ENCODE data around the gene DISC1. TPM values are rescaled to one million over a fixed set of nuclear protein-coding genes. Genes with fewer than 3 reads are reported as not detected.

Gene DISC1
- total RNA-seq, 1 experiment from 2014 or later = 2.1 TPM

DNA sequence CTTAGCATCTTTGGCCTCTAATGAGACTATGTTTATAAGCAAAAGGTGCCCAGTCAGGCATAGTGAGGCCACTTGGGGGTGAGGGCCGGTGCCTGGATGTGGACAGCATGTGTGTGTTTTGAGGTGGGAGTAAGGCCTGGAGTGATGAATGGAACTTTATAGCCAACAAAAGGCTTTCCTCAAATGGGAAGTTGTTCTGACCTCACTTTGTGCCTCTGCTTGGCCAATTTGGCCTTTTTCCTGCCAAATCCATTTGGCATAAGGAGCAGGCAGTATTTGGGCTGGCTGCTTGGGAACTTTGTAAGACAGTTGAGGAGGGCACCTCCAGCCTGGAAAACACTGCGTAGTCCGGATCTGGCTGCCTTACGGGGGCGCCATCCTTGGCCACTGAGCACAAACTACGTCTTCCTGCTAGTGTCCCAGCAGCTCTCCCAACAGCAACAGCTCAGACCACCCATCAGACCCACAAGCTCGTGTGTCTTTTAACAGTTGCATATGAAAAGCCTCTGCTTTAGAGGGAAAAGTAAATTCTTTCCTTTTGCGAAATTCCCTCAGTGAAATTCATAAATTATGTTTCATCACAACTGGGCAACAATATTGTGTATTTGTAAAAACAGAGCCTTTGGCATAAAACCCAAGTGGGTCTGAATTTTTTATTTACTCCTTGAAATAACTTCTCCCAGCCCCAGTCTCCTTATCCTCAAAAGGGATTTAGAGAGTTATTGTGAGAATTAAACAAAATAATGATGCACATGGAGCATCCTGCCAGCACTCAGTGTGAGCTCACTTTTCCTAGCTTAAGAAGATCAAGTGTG, 322.9 kb downstream of the DISC1 start:
- Mint-ChIP-seq H3K27me3 (ENCODE audit: insufficient read depth, unreplicated experiment) (no peaks in the 10 kb centered on the region), H3K4me3 (ENCODE audit: unreplicated experiment) (no peak overlapping the region), H3K9me3 (ENCODE audit: unreplicated experiment) (peaks cover 7% of the 10 kb centered on the region), H3K36me3 (ENCODE audit: insufficient read depth, unreplicated experiment) (no peaks in the 10 kb centered on the region), H3K27ac (ENCODE audit: low read depth, unreplicated experiment) (no peak overlapping the region), H3K4me1 (ENCODE audit: insufficient read depth, unreplicated experiment) (no peaks in the 10 kb centered on the region)
- no peak for TF ChIP-seq CTCF (IDR thresholded peaks at IDR 0.05; ENCODE audit: unreplicated experiment)
- POLR2A ChIA-PET = interaction anchor here (0.9 kb wide), 1 partner anchor 671 kb away, joined by 3 read pairs; no protein-coding TSS in a partner anchor
- CTCF ChIA-PET = interaction anchor here (0.7 to 2.2 kb wide), 3 partner anchors 18 to 678 kb away, joined by 3 to 13 read pairs (median 3); no protein-coding TSS in a partner anchor
- intact Hi-C loops (cut with micrococcal nuclease) = no loop called here
- no TSS peak for BruUV-seq (replicated peaks)
- no peak for DNase-seq (ENCODE audit: unreplicated experiment)

GRCh38 chr1:231950331-231951128, 323.9 kb downstream of the DISC1 start:
- TF ChIP-seq CTCF (IDR thresholded peaks at IDR 0.05; ENCODE audit: unreplicated experiment) = no peak
- CTCF ChIA-PET = interaction anchor here (0.6 to 2.2 kb wide), 3 partner anchors 19 to 677 kb away, joined by 3 to 13 read pairs (median 3); no protein-coding TSS in a partner anchor

DNA sequence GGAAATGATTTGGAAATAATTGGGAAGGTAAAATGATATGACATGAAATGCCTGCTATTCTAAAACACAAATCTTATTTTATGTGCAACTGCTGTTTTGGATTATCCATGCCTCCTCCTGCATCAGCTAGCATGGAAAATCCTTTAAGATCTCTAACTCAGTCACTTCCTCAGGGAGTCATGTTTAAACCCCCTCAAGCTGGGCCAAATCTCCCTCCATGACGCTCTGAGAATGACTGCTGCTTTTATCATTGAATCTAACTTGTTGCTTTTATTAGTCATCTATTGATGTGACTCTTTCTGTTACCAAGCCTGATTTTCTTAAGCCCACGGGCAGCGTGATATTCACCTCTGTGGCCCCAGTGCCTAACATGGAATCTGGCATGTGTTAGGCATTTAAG, 324.8 kb downstream of the DISC1 start:
- H3K4me1 Mint-ChIP-seq (ENCODE audit: insufficient read depth, unreplicated experiment) = no peaks in the 10 kb centered on the region
- DNase-seq (ENCODE audit: unreplicated experiment) = peak; percentile 46
- no peaks in the 10 kb centered on the region for H3K36me3 Mint-ChIP-seq (ENCODE audit: insufficient read depth, unreplicated experiment)
- no TSS peak for BruUV-seq (replicated peaks)
- H3K4me3 Mint-ChIP-seq (ENCODE audit: unreplicated experiment) = no peak overlapping the region
- TF ChIP-seq CTCF (IDR thresholded peaks at IDR 0.05; ENCODE audit: unreplicated experiment) = no peak
- H3K9me3 Mint-ChIP-seq (ENCODE audit: unreplicated experiment) = peaks cover 12% of the 10 kb centered on the region
- no peaks in the 10 kb centered on the region for H3K27me3 Mint-ChIP-seq (ENCODE audit: insufficient read depth, unreplicated experiment)
- intact Hi-C loops (cut with micrococcal nuclease) = no loop called here
- POLR2A ChIA-PET = interaction anchor here (0.7 to 1.7 kb wide), 2 partner anchors 17 to 31 kb away, joined by 3 to 5 read pairs; no protein-coding TSS in a partner anchor
- CTCF ChIA-PET = interaction anchor here (0.6 to 2.2 kb wide), 3 partner anchors 19 to 367 kb away, joined by 3 to 13 read pairs (median 3); no protein-coding TSS in a partner anchor
- no peak overlapping the region for H3K27ac Mint-ChIP-seq (ENCODE audit: low read depth, unreplicated experiment)

More at GRCh38 chr1:231950331-231951128, 323.9 kb downstream of the DISC1 start:
- Mint-ChIP-seq H3K4me1 (ENCODE audit: insufficient read depth, unreplicated experiment) (no peaks in the 10 kb centered on the region), H3K27ac (ENCODE audit: low read depth, unreplicated experiment) (no peak overlapping the region), H3K36me3 (ENCODE audit: insufficient read depth, unreplicated experiment) (no peaks in the 10 kb centered on the region), H3K9me3 (ENCODE audit: unreplicated experiment) (peaks cover 7% of the 10 kb centered on the region), H3K27me3 (ENCODE audit: insufficient read depth, unreplicated experiment) (no peaks in the 10 kb centered on the region), H3K4me3 (ENCODE audit: unreplicated experiment) (no peak overlapping the region)
- intact Hi-C loops (cut with micrococcal nuclease) = no loop called here
- BruUV-seq (replicated peaks) = no TSS peak
- POLR2A ChIA-PET = interaction anchor here (0.6 to 1.7 kb wide), 2 partner anchors 16 to 22 kb away, joined by 3 to 5 read pairs; no protein-coding TSS in a partner anchor
- DNase-seq (ENCODE audit: unreplicated experiment) = no peak

DNA sequence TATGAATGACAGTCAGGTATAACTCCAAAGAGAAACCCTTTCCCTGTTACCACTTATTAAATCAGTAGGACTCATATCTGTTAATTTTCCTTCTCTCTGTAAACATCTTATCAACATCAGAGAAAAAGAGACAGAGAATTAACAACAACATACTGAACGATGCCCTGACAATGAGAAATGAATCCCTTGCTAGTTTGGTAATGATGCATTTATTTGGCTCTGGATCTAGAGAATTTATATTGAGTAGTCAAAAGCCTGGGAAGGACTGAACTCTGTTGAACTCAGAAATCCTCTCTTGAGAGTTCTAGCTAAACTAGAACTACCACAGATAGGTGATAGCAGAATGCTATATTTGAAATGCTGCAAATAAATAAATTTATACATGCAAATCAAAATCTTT, 325.6 kb downstream of the DISC1 start:
- H3K4me1 Mint-ChIP-seq (ENCODE audit: insufficient read depth, unreplicated experiment) = no peaks in the 10 kb centered on the region
- CTCF ChIA-PET = interaction anchor here (1.3 kb wide), 1 partner anchor 21 kb away, joined by 5 read pairs; no protein-coding TSS in a partner anchor
- intact Hi-C loops (cut with micrococcal nuclease) = no loop called here
- DNase-seq (ENCODE audit: unreplicated experiment) = no peak
- POLR2A ChIA-PET = interaction anchor here (1.4 to 1.9 kb wide), 3 partner anchors 8 to 20 kb away, joined by 3 to 5 read pairs (median 5); no protein-coding TSS in a partner anchor
- BruUV-seq (replicated peaks) = no TSS peak
- TF ChIP-seq CTCF (IDR thresholded peaks at IDR 0.05; ENCODE audit: unreplicated experiment) = no peak
- H3K9me3 Mint-ChIP-seq (ENCODE audit: unreplicated experiment) = peaks cover 10% of the 10 kb centered on the region
- H3K27ac Mint-ChIP-seq (ENCODE audit: low read depth, unreplicated experiment) = no peak overlapping the region
- no peaks in the 10 kb centered on the region for H3K27me3 Mint-ChIP-seq (ENCODE audit: insufficient read depth, unreplicated experiment)
- no peak overlapping the region for H3K4me3 Mint-ChIP-seq (ENCODE audit: unreplicated experiment)
- H3K36me3 Mint-ChIP-seq (ENCODE audit: insufficient read depth, unreplicated experiment) = no peaks in the 10 kb centered on the region

Measured in MCF 10A (cell line).